HG03520 (cell line): Measurements from ENCODE around the gene CLPTM1L.
"Not testable (repeated sequence)": the region's sequence is repeated elsewhere in the genome, so short reads cannot be mapped to it uniquely, and the experiment has no call there.

Experiments used
- ATAC-seq: cut with Tn5 transposase; IDR thresholded peaks from one replicate; pipeline ENCODE4 v1.9.1; 2021; ENCODE audit warnings: mild to moderate bottlenecking, moderate library complexity; ENCODE audit not compliant: unreplicated experiment

The CLPTM1L gene

DNA sequence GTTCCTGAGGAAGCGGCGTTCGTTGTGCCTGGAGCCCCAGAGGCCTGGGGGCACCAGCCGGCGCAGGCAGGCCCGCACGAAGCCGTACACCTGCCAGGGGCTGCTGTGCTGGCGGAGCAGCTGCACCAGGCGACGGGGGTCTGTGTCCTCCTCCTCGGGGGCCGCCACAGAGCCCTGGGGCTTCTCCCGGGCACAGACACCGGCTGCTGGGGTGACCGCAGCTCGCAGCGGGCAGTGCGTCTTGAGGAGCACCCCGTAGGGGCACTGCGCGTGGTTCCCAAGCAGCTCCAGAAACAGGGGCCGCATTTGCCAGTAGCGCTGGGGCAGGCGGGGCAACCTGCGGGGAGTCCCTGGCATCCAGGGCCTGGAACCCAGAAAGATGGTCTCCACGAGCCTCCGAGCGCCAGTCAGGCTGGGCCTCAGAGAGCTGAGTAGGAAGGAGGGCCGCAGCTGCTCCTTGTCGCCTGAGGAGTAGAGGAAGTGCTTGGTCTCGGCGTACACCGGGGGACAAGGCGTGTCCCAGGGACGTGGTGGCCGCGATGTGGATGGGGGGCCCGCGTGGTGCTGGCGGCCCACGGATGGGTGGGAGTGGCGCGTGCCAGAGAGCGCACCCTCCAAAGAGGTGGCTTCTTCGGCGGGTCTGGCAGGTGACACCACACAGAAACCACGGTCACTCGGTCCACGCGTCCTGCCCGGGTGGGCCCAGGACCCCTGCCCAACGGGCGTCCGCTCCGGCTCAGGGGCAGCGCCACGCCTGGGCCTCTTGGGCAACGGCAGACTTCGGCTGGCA is 51.3 kb downstream of the CLPTM1L start:
- no peak for ATAC-seq

DNA sequence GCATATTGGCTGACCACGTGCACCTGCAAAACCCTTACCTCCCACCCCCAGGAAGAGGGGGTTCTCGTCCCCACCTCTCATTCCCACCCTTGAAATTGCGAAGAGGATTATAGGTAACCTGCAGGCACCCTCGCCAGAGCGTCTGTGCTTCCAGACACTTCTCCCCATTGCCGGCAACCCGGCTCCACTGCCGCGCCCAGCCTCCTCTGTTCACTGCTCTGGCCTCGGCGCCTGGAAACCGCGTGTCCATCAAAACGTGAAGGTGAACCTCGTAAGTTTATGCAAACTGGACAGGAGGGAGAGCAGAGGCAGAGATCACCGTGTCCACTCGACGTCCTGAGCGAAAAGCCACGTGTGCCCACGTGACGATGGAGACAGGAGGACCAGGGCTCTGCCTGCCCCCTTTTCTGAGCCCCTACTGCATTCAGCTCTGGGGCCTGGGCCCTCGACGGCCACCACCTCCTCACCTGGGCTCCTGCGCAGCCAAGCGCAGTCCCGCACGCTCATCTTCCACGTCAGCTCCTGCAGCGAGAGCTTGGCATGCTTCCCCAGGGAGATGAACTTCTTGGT is 52.0 kb downstream of the CLPTM1L start:
- ATAC-seq, result no peak

DNA sequence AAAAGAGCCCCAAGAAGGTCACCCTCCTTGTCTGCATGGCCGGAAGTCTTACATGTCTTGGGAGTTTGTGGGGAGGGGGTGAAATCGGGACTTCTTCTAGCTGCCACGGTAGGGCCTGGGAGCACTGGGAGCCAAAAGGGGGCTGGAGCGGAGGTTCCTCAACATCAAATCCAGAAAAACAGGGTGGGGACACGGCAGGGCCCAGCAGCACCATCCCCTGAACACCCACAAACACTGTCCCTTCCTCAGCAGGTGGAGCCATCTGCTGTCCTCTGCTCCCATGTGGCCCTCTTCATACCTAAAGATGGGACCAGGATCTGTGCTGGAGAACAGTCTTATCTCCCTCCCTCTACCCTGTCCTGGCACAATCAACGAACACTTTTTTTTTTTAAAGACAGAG is 52.8 kb downstream of the CLPTM1L start:
- ATAC-seq, result no peak

- ATAC-seq, result no peak
Measured at GRCh38 chr5:1291611-1292080, 53.3 kb downstream of the CLPTM1L start.

DNA sequence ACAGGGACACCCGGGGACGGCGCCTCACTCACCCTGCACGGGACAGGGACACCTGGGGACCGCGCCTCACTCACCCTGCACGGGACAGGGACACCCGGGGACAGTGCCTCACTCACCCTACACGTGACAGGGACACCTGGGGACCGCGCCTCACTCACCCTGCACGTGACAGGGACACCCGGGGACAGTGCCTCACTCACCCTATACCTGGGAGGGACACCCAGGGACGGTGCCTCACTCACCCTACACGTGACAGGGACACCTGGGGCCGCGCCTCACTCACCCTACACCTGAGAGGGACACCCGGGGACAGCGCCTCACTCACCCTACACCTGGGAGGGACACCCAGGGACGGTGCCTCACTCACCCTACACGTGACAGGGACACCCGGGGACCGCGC is 53.9 kb downstream of the CLPTM1L start:
- ATAC-seq, result not testable (repeated sequence)

DNA sequence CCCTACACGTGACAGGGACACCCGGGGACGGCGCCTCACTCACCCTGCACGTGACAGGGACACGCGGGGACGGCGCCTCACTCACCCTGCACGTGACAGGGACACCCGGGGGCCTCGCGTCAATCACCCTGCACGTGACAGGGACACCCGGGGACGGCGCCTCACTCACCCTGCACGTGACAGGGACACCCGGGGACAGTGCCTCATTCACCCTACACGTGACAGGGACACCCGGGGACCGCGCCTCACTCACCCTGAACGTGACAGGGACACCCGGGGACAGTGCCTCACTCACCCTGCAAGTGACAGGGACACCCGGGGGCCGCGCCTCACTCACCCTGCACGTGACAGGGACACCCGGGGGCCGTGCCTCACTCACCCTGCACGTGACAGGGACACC is 55.3 kb downstream of the CLPTM1L start:
- not testable (repeated sequence) for ATAC-seq

- no peak for ATAC-seq
Measured at GRCh38 chr5:1288439-1289335, 56.2 kb downstream of the CLPTM1L start.

GRCh38 chr5:1285883-1286291 is 59.0 kb downstream of the CLPTM1L start:
- ATAC-seq, result no peak

- no peak for ATAC-seq
Measured at GRCh38 chr5:1285141-1285540, 59.8 kb downstream of the CLPTM1L start.

DNA sequence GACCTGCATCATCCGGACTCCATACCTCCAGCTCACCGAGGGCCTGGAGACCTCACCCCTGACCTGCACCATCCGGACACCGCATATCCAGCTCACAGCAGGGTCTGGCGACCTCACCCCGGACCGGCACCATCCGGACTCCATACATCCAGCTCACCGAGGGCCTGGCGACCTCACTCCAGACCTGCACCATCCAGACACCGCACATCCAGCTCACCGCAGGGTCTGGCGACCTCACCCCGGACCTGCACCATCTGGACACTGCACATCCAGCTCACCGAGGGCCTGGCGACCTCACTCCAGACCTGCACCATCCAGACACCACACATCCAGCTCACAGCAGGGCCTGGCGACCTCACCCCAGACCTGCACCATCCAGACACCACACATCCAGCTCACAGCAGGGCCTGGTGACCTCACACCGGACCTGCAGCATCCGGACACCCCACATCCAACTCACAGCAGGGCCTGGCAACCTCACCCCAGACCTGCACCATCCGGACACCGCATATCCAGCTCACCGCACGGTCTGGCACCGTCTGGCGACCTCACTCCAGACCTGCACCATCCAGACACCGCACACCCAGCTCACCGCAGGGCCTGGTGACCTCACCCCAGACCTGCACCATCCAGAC is 60.4 kb downstream of the CLPTM1L start:
- not testable (repeated sequence) for ATAC-seq

DNA sequence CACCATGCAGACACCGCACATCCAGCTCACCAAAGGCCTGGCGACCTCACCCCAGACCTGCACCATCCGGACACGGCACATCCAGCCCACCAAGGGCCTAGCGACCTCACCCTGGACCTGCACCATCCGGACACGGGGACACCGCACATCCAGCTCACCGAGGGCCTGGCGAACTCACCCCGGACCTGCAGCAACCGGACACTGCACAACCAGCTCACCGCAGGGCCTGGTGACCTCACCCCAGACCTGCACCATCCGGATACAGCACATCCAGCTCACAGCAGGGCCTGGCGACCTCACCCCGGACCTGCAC is 61.2 kb downstream of the CLPTM1L start:
- not testable (repeated sequence) for ATAC-seq

GRCh38 chr5:1282993-1283728 is 61.7 kb downstream of the CLPTM1L start:
- not testable (repeated sequence) for ATAC-seq

DNA sequence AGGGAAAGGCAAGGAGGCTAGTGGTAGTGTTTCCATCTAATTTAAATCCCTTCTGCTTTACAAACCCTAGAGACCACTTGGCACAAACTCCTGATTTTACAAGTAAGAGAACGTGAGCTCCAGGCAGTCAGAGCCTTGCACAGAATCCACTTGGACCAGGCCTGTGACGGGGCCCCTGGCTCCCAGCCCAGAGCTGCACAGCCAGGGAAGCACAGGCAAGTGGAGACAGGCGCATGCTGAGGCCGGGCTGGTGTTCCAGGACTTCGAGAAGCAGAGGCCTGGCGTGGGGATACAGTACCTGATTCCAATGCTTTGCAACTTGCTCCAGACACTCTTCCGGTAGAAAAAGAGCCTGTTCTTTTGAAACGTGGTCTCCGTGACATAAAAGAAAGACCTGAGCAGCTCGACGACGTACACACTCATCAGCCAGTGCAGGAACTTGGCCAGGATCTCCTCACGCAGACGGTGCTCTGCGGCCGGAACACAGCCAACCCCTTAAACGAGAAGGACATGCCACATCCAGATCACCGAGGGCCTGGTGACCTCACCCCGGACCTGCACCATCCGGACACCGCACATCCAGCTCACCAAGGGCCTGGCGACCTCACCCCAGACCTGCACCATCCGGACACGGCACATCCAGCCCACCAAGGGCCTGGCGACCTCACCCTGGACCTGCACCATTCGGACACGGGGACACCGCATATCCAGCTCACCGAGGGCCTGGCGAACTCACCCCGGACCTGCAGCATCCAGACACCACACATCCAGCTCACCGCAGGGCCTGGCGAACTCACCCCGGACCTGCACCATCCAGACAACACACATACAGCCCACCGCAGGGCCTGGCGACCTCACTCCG is 62.5 kb downstream of the CLPTM1L start:
- no peak for ATAC-seq

- no peak for ATAC-seq
Measured at GRCh38 chr5:1281038-1281882, 63.6 kb downstream of the CLPTM1L start.

DNA sequence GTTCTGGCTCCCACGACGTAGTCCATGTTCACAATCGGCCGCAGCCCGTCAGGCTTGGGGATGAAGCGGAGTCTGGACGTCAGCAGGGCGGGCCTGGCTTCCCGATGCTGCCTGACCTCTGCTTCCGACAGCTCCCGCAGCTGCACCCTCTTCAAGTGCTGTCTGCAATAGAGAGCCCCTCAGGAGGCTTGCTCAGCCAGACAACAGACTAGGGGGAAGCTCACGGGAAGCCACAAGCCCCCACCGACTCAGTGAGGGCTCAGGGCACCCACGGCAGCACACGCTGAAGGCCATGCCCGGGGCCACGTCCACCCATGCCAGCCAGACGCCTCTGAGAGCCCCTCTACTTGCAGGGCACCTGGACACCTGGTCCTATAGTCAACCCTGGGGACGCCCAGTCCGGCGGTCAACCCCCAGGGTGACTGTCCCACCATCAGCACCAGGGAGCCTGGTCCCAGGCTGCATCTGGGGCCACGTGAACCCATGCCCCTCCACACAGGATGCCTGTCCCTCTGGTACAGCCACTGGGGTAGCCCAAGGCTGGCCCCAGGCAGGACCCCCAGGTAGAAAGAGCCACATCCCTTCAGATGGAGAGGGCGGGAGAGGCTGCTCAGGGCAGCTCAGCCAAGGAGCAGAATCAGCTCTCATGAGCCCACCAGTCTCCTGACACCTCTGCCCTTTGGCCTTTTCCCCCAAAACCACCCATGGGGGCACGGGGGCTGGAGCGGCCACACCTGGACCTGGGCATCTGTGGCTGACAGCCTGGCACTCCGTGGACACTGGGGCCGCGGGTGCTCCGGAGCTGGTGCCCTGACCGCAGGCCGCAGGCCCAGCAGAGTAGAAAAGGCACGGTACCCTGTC is 64.5 kb downstream of the CLPTM1L start:
- no peak for ATAC-seq

GRCh38 chr5:1279443-1280151 is 65.3 kb downstream of the CLPTM1L start:
- no peak for ATAC-seq
